Endothelial cell of umbilical vein (primary cell): Measurements from ENCODE around the gene ANXA4. TPM values are rescaled to one million over a fixed set of nuclear protein-coding genes. Genes with fewer than 3 reads are reported as not detected.

ENCODE experiments used
- BruUV-seq: library from RNA; stranded (reverse); fragments of 400-500 nt; replicated peaks from 2 replicates; lab custom pipeline; 2021; lab: Mats Ljungman, UMichigan
- CTCF ChIA-PET: fragments of 300-600, 350-600 bp; sonication (Branson Sonifier 250); formaldehyde crosslinking; loops from one replicate; lab custom pipeline; 2021; ENCODE audit warnings: antibody characterized with exemption, inconsistent platforms; lab: Charles Lee
- POLR2A ChIA-PET: fragments of 300-600, 350-600 bp; sonication (Branson Sonifier 250); formaldehyde crosslinking; loops from one replicate; lab custom pipeline; 2021; ENCODE audit warnings: antibody characterized with exemption, inconsistent platforms; lab: Charles Lee
- DNase-seq: peaks from one replicate; pipeline ENCODE4 v3.0.0-alpha.2; 2011; ENCODE audit warnings: low read depth, low spot score
- FAIRE-seq: peaks from 2 replicates; lab custom pipeline; 2011; peaks lifted over from hg19 to GRCh38; lab: Jason Lieb, UNC
- H2AFZ ChIP-seq: 2 replicates; pipeline ENCODE4 v1.6.0; 2012; ENCODE audit warnings: low read depth, low read length, control low read depth, inconsistent platforms
- H3K27ac ChIP-seq: 2 replicates; pipeline ENCODE4 v1.5.1; 2011; ENCODE audit warnings: low read depth, mild to moderate bottlenecking, control low read depth, low read length, moderate library complexity; ENCODE audit not compliant: insufficient read depth
- H3K27me3 ChIP-seq, 2 experiments: 2 replicates each; pipeline versions ENCODE4 v1.6.0 to v1.6.1; 2011; ENCODE audit warnings: low read length in 2 of 2, mixed read lengths in 1 of 2; ENCODE audit not compliant: control insufficient read depth in 2 of 2, insufficient read depth in 2 of 2
- H3K36me3 ChIP-seq, 2 experiments: 2 replicates in 1 of 2; 3 replicates in 1 of 2; pipeline ENCODE4 v1.5.1; 2011; ENCODE audit warnings: low read length in 2 of 2, mild to moderate bottlenecking in 1 of 2, moderate library complexity in 1 of 2; ENCODE audit not compliant: control insufficient read depth in 2 of 2, insufficient read depth in 2 of 2; ENCODE audit errors: extremely low read depth in 1 of 2
- H3K4me1 ChIP-seq: 3 replicates; pipeline ENCODE4 v1.5.1; 2011; ENCODE audit warnings: mild to moderate bottlenecking, low read length; ENCODE audit not compliant: control insufficient read depth, insufficient read depth; ENCODE audit errors: extremely low read depth
- H3K4me2 ChIP-seq: 2 replicates; pipeline ENCODE4 v1.6.1; 2011; ENCODE audit warnings: low read length, control low read depth, mixed read lengths; ENCODE audit not compliant: insufficient read depth
- H3K4me3 ChIP-seq, 3 experiments: fragments of 200-600 bp in 1 of 3; sonication (generic), shearing (Covaris generic) in 1 of 3; replicated peaks in 1 of 3; 2 replicates each; pipeline ENCODE4 v1.5.1; 2011 to 2016; ENCODE audit warnings: control low read depth in 3 of 3, low read length in 3 of 3, mild to moderate bottlenecking in 2 of 3, inconsistent platforms in 1 of 3, low read depth in 1 of 3, moderate library complexity in 1 of 3; ENCODE audit not compliant: insufficient read depth in 1 of 3
- H3K79me2 ChIP-seq: 2 replicates; pipeline ENCODE4 v1.6.0; 2012; ENCODE audit warnings: low read length, inconsistent platforms; ENCODE audit not compliant: control insufficient read depth, insufficient read depth
- H3K9ac ChIP-seq: replicated peaks from 2 replicates; pipeline ENCODE3; 2011; ENCODE audit warnings: low read length, control low read depth; ENCODE audit not compliant: insufficient read depth; ENCODE audit errors: extremely low read depth
- H3K9me1 ChIP-seq: replicated peaks from 3 replicates; pipeline ENCODE4 v1.6.0; 2011; ENCODE audit warnings: mild to moderate bottlenecking, low read length; ENCODE audit not compliant: control insufficient read depth, insufficient read depth; ENCODE audit errors: extremely low read depth
- H3K9me3 ChIP-seq: replicated peaks from 2 replicates; pipeline ENCODE4 v1.5.1; 2012; ENCODE audit warnings: low read length, inconsistent platforms; ENCODE audit not compliant: control insufficient read depth, insufficient read depth
- H4K20me1 ChIP-seq: replicated peaks from 2 replicates; pipeline ENCODE3; 2011; ENCODE audit warnings: mild to moderate bottlenecking, low read length; ENCODE audit not compliant: control insufficient read depth, insufficient read depth; ENCODE audit errors: extremely low read depth
- CTCF ChIP-seq, 2 donors: IDR thresholded peaks; 1 replicate in 1 of 2; 2 replicates in 1 of 2; pipeline ENCODE4 v1.5.1; 2011; ENCODE audit warnings: low read length in 2 of 2, mild to moderate bottlenecking in 2 of 2, moderate library complexity in 2 of 2, control low read depth in 1 of 2, inconsistent platforms in 1 of 2, low read depth in 1 of 2; ENCODE audit not compliant: insufficient read depth in 1 of 2; ENCODE audit errors: extremely low read depth in 1 of 2
- EZH2 ChIP-seq: IDR thresholded peaks from 2 replicates; pipeline ENCODE4 v1.6.1; 2012; ENCODE audit warnings: borderline replicate concordance, low read depth, mild to moderate bottlenecking, moderate library complexity, low read length, inconsistent platforms; ENCODE audit not compliant: severe bottlenecking
- FOS ChIP-seq: IDR thresholded peaks from 2 replicates; pipeline ENCODE4 v1.6.1; 2011; ENCODE audit warnings: mild to moderate bottlenecking, low read length, moderate library complexity, borderline replicate concordance; ENCODE audit not compliant: insufficient read depth
- GATA2 ChIP-seq: IDR thresholded peaks from 2 replicates; pipeline ENCODE4 v1.7.0; 2011; ENCODE audit warnings: low read depth, mild to moderate bottlenecking, moderate library complexity, mixed read lengths, low read length; ENCODE audit not compliant: insufficient read length, insufficient read depth
- JUN ChIP-seq: IDR thresholded peaks from 2 replicates; pipeline ENCODE4 v1.6.1; 2011; ENCODE audit warnings: borderline replicate concordance, low read depth; ENCODE audit not compliant: insufficient read length, insufficient read depth
- MYC ChIP-seq: IDR thresholded peaks from one replicate; pipeline ENCODE4 v1.6.1; 2011; ENCODE audit warnings: mild to moderate bottlenecking, low read depth, low read length
- POLR2A ChIP-seq: IDR thresholded peaks from 2 replicates; pipeline ENCODE4 v1.6.1; 2012; ENCODE audit warnings: low read depth, mild to moderate bottlenecking, control low read depth, low read length
- POLR2AphosphoS5 ChIP-seq: IDR thresholded peaks from 2 replicates; pipeline ENCODE4 v1.6.1; 2012; ENCODE audit warnings: low read depth, mild to moderate bottlenecking, control low read depth, low read length, moderate library complexity; ENCODE audit not compliant: insufficient read depth
- dilution Hi-C: fragments of 300-500 bp; cut with MboI; formaldehyde crosslinking; loops from one replicate; pipeline ENCODE4 v1.15.0; 2019; ENCODE audit warnings: low sequenced_read_pairs; ENCODE audit not compliant: extremely low pct_ligation_motif_present
- intact Hi-C: fragments of 100-400 bp; cut with micrococcal nuclease; formaldehyde crosslinking; loops from one replicate; pipeline ENCODE4 v1.10.0; 2022
- polyA plus RNA-seq, 4 experiments: library from polyadenylated mRNA; depleted of rRNA in 3 of 4; stranded (reverse) in 3 of 4; unstranded in 1 of 4; fragments of >200 nt; gene quantifications; 2 replicates each; pipeline versions ENCODE4 v1.2.1 to v1.2.3, GENCODE V29; 2011 to 2012; ENCODE audit warnings: missing spikeins in 1 of 4
- total RNA-seq: library from RNA; stranded (reverse); gene quantifications from 2 replicates; pipeline ENCODE4 v1.2.3, GENCODE V29; 2021
- TF ChIP-seq, protein P1 (sequence below): IDR thresholded peaks from 2 replicates; pipeline ENCODE4 v1.6.1; 2011; ENCODE audit not compliant: insufficient read depth, insufficient read length

The ANXA4 gene
- total and polyA plus RNA-seq, 2 donors (not counting 3 experiments of a cell fraction or from before 2014, with no cell fraction given): 29.4 to 79.6 TPM

- Histone ChIP-seq H2AFZ (no peak overlapping the region), H3K79me2 (no peaks in the 10 kb centered on the region), H3K9me3 (no peaks in the 10 kb centered on the region), H3K36me3 (peaks cover 0 to 3% of the 10 kb centered on the region in 2 experiments), H3K27me3 (no peaks in the 10 kb centered on the region), H3K9me1 (no peaks in the 10 kb centered on the region), H4K20me1 (no peaks in the 10 kb centered on the region), H3K4me2 (no peak overlapping the region), H3K4me3 (no peak overlapping the region), H3K9ac (no peak overlapping the region), H3K27ac (no peak overlapping the region), H3K4me1 (no peaks in the 10 kb centered on the region)
- intact Hi-C loops: no loop called here
- CTCF ChIA-PET: interaction anchor here (1.3 to 3.3 kb wide), 4 partner anchors 8 to 64 kb away, joined by 3 to 18 read pairs (median 8); no protein-coding TSS in a partner anchor
- no peak for TF ChIP-seq POLR2AphosphoS5
- FAIRE-seq: peak; percentile 47
- DNase-seq: no peak
- POLR2A ChIA-PET: no interaction called here
- no TSS peak for BruUV-seq
- dilution Hi-C loops: no loop called here
These were observed 47.3 kb downstream of the ANXA4 start for GRCh38 chr2:69789175-69789721.

- intact Hi-C loops (no loop called here), dilution Hi-C loops (no loop called here)
- H3K9me1 ChIP-seq: no peaks in the 10 kb centered on the region
- H3K9ac ChIP-seq: no peak overlapping the region
- H3K4me1 ChIP-seq: no peaks in the 10 kb centered on the region
- no peak overlapping the region for H3K4me2 ChIP-seq
- POLR2A ChIA-PET: no interaction called here
- H3K27ac ChIP-seq: no peak overlapping the region
- no peaks in the 10 kb centered on the region for H3K79me2 ChIP-seq
- H2AFZ ChIP-seq: no peak overlapping the region
- H3K36me3 ChIP-seq: peaks cover 0 to 3% of the 10 kb centered on the region in 2 experiments
- BruUV-seq: no TSS peak
- DNase-seq (no peak), FAIRE-seq (no peak)
- TF ChIP-seq FOS: no peak
- no peak for TF ChIP-seq EZH2
- TF ChIP-seq POLR2A: no peak
- no peak for TF ChIP-seq POLR2AphosphoS5
- TF ChIP-seq GATA2: no peak
- TF ChIP-seq CTCF (IDR thresholded peaks at IDR 0.05; ENCODE audit: extremely low read depth in 1 of 2, insufficient read depth in 1 of 2, low read depth in 1 of 2, low read length in 2 of 2): no peak
- no peak for TF ChIP-seq JUN
- TF ChIP-seq, protein P1, sequence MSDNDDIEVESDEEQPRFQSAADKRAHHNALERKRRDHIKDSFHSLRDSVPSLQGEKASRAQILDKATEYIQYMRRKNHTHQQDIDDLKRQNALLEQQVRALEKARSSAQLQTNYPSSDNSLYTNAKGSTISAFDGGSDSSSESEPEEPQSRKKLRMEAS: no peak
- TF ChIP-seq MYC: no peak
- CTCF ChIA-PET: interaction anchor here (0.9 to 3.3 kb wide), 5 partner anchors 9 to 65 kb away, joined by 3 to 18 read pairs (median 3); no protein-coding TSS in a partner anchor
- H3K4me3 ChIP-seq: no peak overlapping the region
- no peaks in the 10 kb centered on the region for H3K27me3 ChIP-seq
- H4K20me1 ChIP-seq: no peaks in the 10 kb centered on the region
- H3K9me3 ChIP-seq: no peaks in the 10 kb centered on the region
These were observed 48.1 kb downstream of the ANXA4 start for GRCh38 chr2:69789772-69790600.
